H1 (cell line): Measurements from ENCODE around the gene MBP. TPM values are rescaled to one million over a fixed set of nuclear protein-coding genes. Genes with fewer than 3 reads are reported as not detected.

Source experiments
- CTCF ChIA-PET: fragments of 300-600 bp; sonication (Branson Sonifier 250); formaldehyde crosslinking; loops from one replicate; lab custom pipeline; 2021; ENCODE audit not compliant: partially characterized antibody; lab: Charles Lee
- POLR2A ChIA-PET: fragments of 300-600 bp; sonication (Branson Sonifier 250); formaldehyde crosslinking; loops from one replicate; lab custom pipeline; 2021; ENCODE audit warnings: inconsistent platforms; ENCODE audit not compliant: partially characterized antibody; lab: Charles Lee
- DNase-seq, 2 experiments: peaks; one replicate each; pipeline versions ENCODE4 v3.0.0 to v3.0.0-alpha.2; 2010 to 2022; ENCODE audit warnings: low spot score in 2 of 2, low read depth in 1 of 2, mixed read lengths in 1 of 2
- FAIRE-seq: peaks from 2 replicates; lab custom pipeline; 2011; peaks lifted over from hg19 to GRCh38; lab: Jason Lieb, UNC
- H2AFZ ChIP-seq: 2 replicates; pipeline ENCODE4 v1.8.1; 2012; ENCODE audit warnings: low read length, inconsistent platforms
- H2AK5ac ChIP-seq: 2 replicates; pipeline ENCODE4 v1.6.1; 2013; ENCODE audit warnings: low read depth, low read length
- H2BK120ac ChIP-seq: replicated peaks from 2 replicates; pipeline ENCODE3; 2013; ENCODE audit warnings: low read depth, low read length, inconsistent platforms
- H2BK12ac ChIP-seq: 2 replicates; pipeline ENCODE4 v1.6.1; 2013; ENCODE audit warnings: low read depth, low read length
- H2BK15ac ChIP-seq: 2 replicates; pipeline ENCODE4 v1.6.1; 2013; ENCODE audit warnings: low read length
- H2BK20ac ChIP-seq: 2 replicates; pipeline ENCODE4 v1.6.1; 2013; ENCODE audit warnings: low read length
- H2BK5ac ChIP-seq: 2 replicates; pipeline ENCODE4 v1.6.1; 2013; ENCODE audit warnings: low read depth, low read length
- H3K14ac ChIP-seq: 2 replicates; pipeline ENCODE4 v1.6.1; 2013; ENCODE audit warnings: inconsistent platforms; ENCODE audit not compliant: insufficient read length
- H3K18ac ChIP-seq: 2 replicates; pipeline ENCODE4 v1.6.1; 2013; ENCODE audit warnings: low read length; ENCODE audit errors: extremely low read depth
- H3K23ac ChIP-seq: 2 replicates; pipeline ENCODE4 v1.6.1; 2013; ENCODE audit warnings: inconsistent platforms; ENCODE audit not compliant: insufficient read length
- H3K23me2 ChIP-seq: 2 replicates; pipeline ENCODE4 v1.6.1; 2013; ENCODE audit warnings: low read depth, low read length
- H3K27ac ChIP-seq: 2 replicates; pipeline ENCODE4 v1.6.1; 2011; ENCODE audit warnings: low read depth, low read length, inconsistent platforms
- H3K27me3 ChIP-seq, 4 experiments: replicated peaks in 1 of 4; 1 replicate in 1 of 4; 2 replicates in 3 of 4; pipeline versions ENCODE4 v1.6.1 to v1.8.1; 2011 to 2013; ENCODE audit warnings: low read length in 3 of 4, mild to moderate bottlenecking in 3 of 4, inconsistent platforms in 2 of 4, mixed read lengths in 2 of 4, moderate library complexity in 1 of 4; ENCODE audit not compliant: control insufficient read depth in 3 of 4, insufficient read depth in 3 of 4; ENCODE audit errors: extremely low read depth in 1 of 4
- H3K36me3 ChIP-seq, 4 experiments: 2 replicates each; pipeline versions ENCODE4 v1.6.1 to v1.8.1; 2011 to 2013; ENCODE audit warnings: mild to moderate bottlenecking in 4 of 4, low read length in 3 of 4, moderate library complexity in 2 of 4, control low read depth in 1 of 4, inconsistent platforms in 1 of 4; ENCODE audit not compliant: insufficient read depth in 4 of 4, control insufficient read depth in 2 of 4
- H3K4ac ChIP-seq: replicated peaks from 2 replicates; pipeline ENCODE3; 2013; ENCODE audit warnings: low read length, low read depth, mixed read lengths, inconsistent platforms; ENCODE audit not compliant: insufficient read length
- H3K4me1 ChIP-seq, 4 experiments: replicated peaks in 1 of 4; 1 replicate in 1 of 4; 2 replicates in 3 of 4; pipeline versions ENCODE4 v1.6.1 to v1.8.1; 2011 to 2013; ENCODE audit warnings: low read length in 3 of 4, inconsistent platforms in 2 of 4, mixed read lengths in 1 of 4; ENCODE audit not compliant: insufficient read depth in 4 of 4, control insufficient read depth in 3 of 4
- H3K4me2 ChIP-seq, 2 experiments: 2 replicates each; pipeline versions ENCODE4 v1.6.1 to v1.8.1; 2011 to 2013; ENCODE audit warnings: low read depth in 2 of 2, low read length in 2 of 2, control low read depth in 1 of 2, inconsistent platforms in 1 of 2, mild to moderate bottlenecking in 1 of 2; ENCODE audit not compliant: insufficient read depth in 1 of 2
- H3K4me3 ChIP-seq, 4 experiments: fragments of 200-600, 300-600 bp in 1 of 4; sonication (generic), shearing (Covaris generic), sonication (Bioruptor Twin) in 1 of 4; 2 replicates each; pipeline versions ENCODE4 v1.5.1 to v1.8.1; 2011 to 2016; ENCODE audit warnings: low read length in 4 of 4, low read depth in 3 of 4, control low read depth in 2 of 4, inconsistent platforms in 2 of 4, mild to moderate bottlenecking in 2 of 4, mixed read lengths in 1 of 4, moderate library complexity in 1 of 4; ENCODE audit not compliant: insufficient read depth in 2 of 4; ENCODE audit errors: extremely low read depth in 1 of 4
- H3K56ac ChIP-seq: replicated peaks from 2 replicates; pipeline ENCODE3; 2013; ENCODE audit warnings: low read depth, mild to moderate bottlenecking, mixed read lengths, low read length, inconsistent platforms; ENCODE audit not compliant: insufficient read length
- H3K79me1 ChIP-seq: 2 replicates; pipeline ENCODE4 v1.6.1; 2013; ENCODE audit warnings: low read depth, low read length, control low read depth
- H3K79me2 ChIP-seq, 2 experiments: 2 replicates each; pipeline versions ENCODE4 v1.6.1 to v1.8.1; 2012 to 2013; ENCODE audit warnings: low read length in 2 of 2, mild to moderate bottlenecking in 2 of 2, inconsistent platforms in 1 of 2; ENCODE audit not compliant: insufficient read depth in 2 of 2, control insufficient read depth in 1 of 2
- H3K9ac ChIP-seq, 4 experiments: replicated peaks in 1 of 4; 1 replicate in 1 of 4; 2 replicates in 3 of 4; pipeline versions ENCODE4 v1.6.1 to v1.8.1; 2011 to 2013; ENCODE audit warnings: low read depth in 3 of 4, low read length in 3 of 4, control low read depth in 2 of 4, mild to moderate bottlenecking in 2 of 4, moderate library complexity in 2 of 4, inconsistent platforms in 1 of 4; ENCODE audit errors: extremely low read depth in 1 of 4
- H3K9me3 ChIP-seq, 2 experiments: 2 replicates each; pipeline versions ENCODE4 v1.6.1 to v1.8.1; 2012 to 2013; ENCODE audit warnings: mild to moderate bottlenecking in 2 of 2, moderate library complexity in 2 of 2, control low read depth in 1 of 2, inconsistent platforms in 1 of 2, low read depth in 1 of 2, low read length in 1 of 2, mixed read lengths in 1 of 2; ENCODE audit not compliant: insufficient read depth in 2 of 2
- H4K20me1 ChIP-seq, 2 experiments: replicated peaks in 1 of 2; 2 replicates each; pipeline versions ENCODE3 to v1.8.1; 2011 to 2013; ENCODE audit warnings: inconsistent platforms in 2 of 2, low read length in 2 of 2, mild to moderate bottlenecking in 1 of 2; ENCODE audit not compliant: insufficient read depth in 2 of 2, control insufficient read depth in 1 of 2
- H4K5ac ChIP-seq: 2 replicates; pipeline ENCODE4 v1.6.1; 2013; ENCODE audit warnings: low read length, low read depth, mixed read lengths, inconsistent platforms; ENCODE audit not compliant: insufficient read length
- H4K8ac ChIP-seq: 2 replicates; pipeline ENCODE4 v1.8.0; 2013; ENCODE audit warnings: mild to moderate bottlenecking, moderate library complexity, low read length, inconsistent platforms; ENCODE audit not compliant: insufficient read depth; ENCODE audit errors: extremely low read depth
- H4K91ac ChIP-seq: replicated peaks from 2 replicates; pipeline ENCODE3; 2013; ENCODE audit warnings: low read length, mixed read lengths, inconsistent platforms; ENCODE audit not compliant: insufficient read length
- CBX8 ChIP-seq: fragments of 300-800, 300-1000 bp; sonication (generic); IDR thresholded peaks from 2 replicates; pipeline ENCODE4 v1.7.1; 2016; ENCODE audit warnings: low read depth, low read length, borderline replicate concordance
- EZH2 ChIP-seq: fragments of 200-600 bp; sonication (generic); IDR thresholded peaks from 2 replicates; pipeline ENCODE4 v1.7.1; 2012; ENCODE audit warnings: low read depth, mild to moderate bottlenecking, moderate library complexity, low read length, inconsistent platforms; ENCODE audit not compliant: severe bottlenecking
- SAP30 ChIP-seq: fragments of 300-600 bp; sonication (generic); IDR thresholded peaks from 2 replicates; pipeline ENCODE4 v1.7.1; 2012; ENCODE audit warnings: low read length, moderate library complexity, mild to moderate bottlenecking, inconsistent platforms; ENCODE audit not compliant: insufficient read depth, insufficient replicate concordance
- SRF ChIP-seq: IDR thresholded peaks from 2 replicates; pipeline ENCODE4 v1.6.1; 2011; ENCODE audit warnings: mild to moderate bottlenecking, low read depth, low read length, moderate library complexity
- TAF1 ChIP-seq: IDR thresholded peaks from 2 replicates; pipeline ENCODE4 v1.6.1; 2011; ENCODE audit warnings: mild to moderate bottlenecking, low read depth, low read length
- TBP ChIP-seq: IDR thresholded peaks from 2 replicates; pipeline ENCODE4 v1.6.1; 2011; ENCODE audit warnings: low read depth, low read length, improper control_type of control experiment
- TCF12 ChIP-seq: IDR thresholded peaks from 2 replicates; pipeline ENCODE4 v1.6.1; 2011; ENCODE audit warnings: low read depth, mild to moderate bottlenecking, low read length
- WGBS, 2 experiments: shearing (Covaris generic) in 1 of 2; methylation state at CpG; one replicate each; pipeline versions ENCODE4 v1.1.6 to v1.1.7; 2013 to 2015; ENCODE audit warnings: low lambda C conversion rate in 2 of 2, mixed read lengths in 2 of 2, inconsistent platforms in 1 of 2, low coverage in 1 of 2, missing lambda C conversion rate in 1 of 2; ENCODE audit not compliant: insufficient replicate concordance in 2 of 2, insufficient coverage in 1 of 2, insufficient read length in 1 of 2; ENCODE audit errors: extremely low coverage in 1 of 2, missing lambda C conversion rate in 1 of 2; 5-methylcytosine and 5-hydroxymethylcytosine counted together
- polyA plus RNA-seq, 7 experiments: library from polyadenylated mRNA; depleted of rRNA in 3 of 7; stranded (reverse) in 5 of 7; unstranded in 2 of 7; fragments of >200 nt in 5 of 7; fragments of 200-250 nt in 2 of 7; gene quantifications; 1 replicate in 5 of 7; 2 replicates in 1 of 7; 4 replicates in 1 of 7; pipeline versions ENCODE4 v1.2.1 to v1.2.3, GENCODE V29; 2011 to 2013; ENCODE audit warnings: missing spikeins in 2 of 7, mixed read lengths in 2 of 7
- total RNA-seq: library from RNA; stranded (reverse); fragmentation: NEBNext Ultra II Directional; extraction: Animal tissue kit (Norgen Biotek cat#: 25700); gene quantifications from 2 replicates; pipeline ENCODE4 v1.2.1, GENCODE V29; 2021

The MBP gene
- total and polyA plus RNA-seq, 2 of the 8 experiments (the other 6 are each of a cell fraction or from before 2014, with no cell fraction given), result 7.7 to 19.2 TPM

DNA sequence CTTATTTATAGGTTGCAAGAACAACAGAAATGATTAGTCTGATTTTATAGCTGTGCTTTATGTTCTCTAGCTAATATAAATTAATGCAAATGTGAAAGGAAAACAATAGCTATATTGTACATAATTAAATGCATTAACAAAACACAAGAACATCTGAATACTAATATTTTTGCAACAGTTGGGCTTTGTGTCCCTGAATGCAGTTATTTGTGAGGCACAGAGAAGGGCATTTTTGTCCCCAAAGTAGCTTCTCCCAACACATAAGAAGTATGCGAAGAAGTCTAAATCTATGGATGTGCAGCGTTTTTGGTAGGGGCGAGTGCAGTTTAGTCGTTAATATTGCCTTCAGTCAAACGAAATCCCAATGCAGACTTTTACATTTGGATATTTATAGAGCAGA, 110.0 kb downstream of the MBP start:
- peaks cover 11% of the 10 kb centered on the region; the same call in 1 of the 2 replicates for H3K23me2 ChIP-seq
- no peak overlapping the region for H3K23ac ChIP-seq
- POLR2A ChIA-PET, result no interaction called here
- H3K56ac ChIP-seq, result no peak overlapping the region
- H3K4me1 ChIP-seq, result peaks cover 0 to 4% (median 3%) of the 10 kb centered on the region in 4 experiments; a peak in 6 of 7 replicates
- no peak overlapping the region for H4K91ac ChIP-seq
- WGBS, 2 experiments, result 89% methylated on average over 5 of the region's 5 CpGs; no CpG with 5 or more reads in 1 of the 2 experiments
- H3K4me3 ChIP-seq, result no peak overlapping the region
- H3K4me2 ChIP-seq, result no peak overlapping the region
- no peak overlapping the region for H2BK5ac ChIP-seq
- H3K79me1 ChIP-seq, result no peaks in the 10 kb centered on the region; the same call in 1 of the 2 replicates
- peaks cover 0 to 1% of the 10 kb centered on the region in 2 experiments for H4K20me1 ChIP-seq
- H4K8ac ChIP-seq, result no peak overlapping the region
- H3K9me3 ChIP-seq, result no peaks in the 10 kb centered on the region; a peak in 1 of 4 replicates
- no peak overlapping the region for H2BK20ac ChIP-seq
- H4K5ac ChIP-seq, result no peak overlapping the region
- no peak overlapping the region for H2AFZ ChIP-seq
- no peak overlapping the region for H3K18ac ChIP-seq
- H3K14ac ChIP-seq, result no peak overlapping the region
- no peak overlapping the region for H2BK15ac ChIP-seq
- no peak overlapping the region for H2BK12ac ChIP-seq
- H2BK120ac ChIP-seq, result no peak overlapping the region
- H2AK5ac ChIP-seq, result no peak overlapping the region
- H3K4ac ChIP-seq, result no peak overlapping the region
- DNase-seq, result no peak
- no peak for FAIRE-seq
- CTCF ChIA-PET, result interaction anchor here (0.8 to 1.7 kb wide), 6 partner anchors 13 to 89 kb away, joined by 3 to 4 read pairs (median 4); no protein-coding TSS in a partner anchor
- H3K79me2 ChIP-seq, result no peaks in the 10 kb centered on the region
- H3K9ac ChIP-seq, result no peak overlapping the region
- no peaks in the 10 kb centered on the region for H3K36me3 ChIP-seq
- H3K27ac ChIP-seq, result no peak overlapping the region
- no peaks in the 10 kb centered on the region; a peak in 1 of 7 replicates for H3K27me3 ChIP-seq
- TF ChIP-seq SAP30 (no peak), EZH2 (no peak), CBX8 (no peak), TAF1 (no peak), TBP (no peak), TCF12 (no peak), SRF (no peak)
